GM12874 (cell line): ENCODE measurements around the gene ERAS.

Source experiments
- CTCF ChIP-seq: IDR thresholded peaks from 2 replicates; pipeline ENCODE4 v1.5.1; 2011; ENCODE audit warnings: low read depth, mild to moderate bottlenecking, control low read depth, low read length, moderate library complexity; ENCODE audit not compliant: insufficient read depth

ERAS gene

GRCh38 chrX:48827654-48827968, 1.3 kb downstream of the ERAS start:
- TF ChIP-seq CTCF: no peak

GRCh38 chrX:48829016-48829735, 2.9 kb downstream of the ERAS start:
- no peak for TF ChIP-seq CTCF

- no peak for TF ChIP-seq CTCF
Observed at GRCh38 chrX:48831136-48831908, 5.0 kb downstream of the ERAS start.

- no peak for TF ChIP-seq CTCF
Observed at GRCh38 chrX:48831909-48832291, 5.6 kb downstream of the ERAS start.

GRCh38 chrX:48833542-48834138, 7.3 kb downstream of the ERAS start:
- TF ChIP-seq CTCF: no peak

- TF ChIP-seq CTCF: no peak
Observed at GRCh38 chrX:48834383-48834709, 8.0 kb downstream of the ERAS start.

GRCh38 chrX:48835524-48836329, 9.4 kb downstream of the ERAS start, which contains the start of gene PCSK1N:
Gene PCSK1N, minus strand, starts transcription at chrX:48835610. Its CDS starts 78 bp downstream, at chrX:48835532.
- TF ChIP-seq CTCF: no peak
